ENCODE results near the gene SLC25A1.

SLC25A1 gene

GRCh38 chr22:19151329-19152191 is 27.0 kb downstream of the SLC25A1 start:
- H3K4me2 ChIP-seq (ENCODE audit: low read depth, low read length, poor library complexity, severe bottlenecking): no peak overlapping the region
- TF ChIP-seq, protein P1, sequence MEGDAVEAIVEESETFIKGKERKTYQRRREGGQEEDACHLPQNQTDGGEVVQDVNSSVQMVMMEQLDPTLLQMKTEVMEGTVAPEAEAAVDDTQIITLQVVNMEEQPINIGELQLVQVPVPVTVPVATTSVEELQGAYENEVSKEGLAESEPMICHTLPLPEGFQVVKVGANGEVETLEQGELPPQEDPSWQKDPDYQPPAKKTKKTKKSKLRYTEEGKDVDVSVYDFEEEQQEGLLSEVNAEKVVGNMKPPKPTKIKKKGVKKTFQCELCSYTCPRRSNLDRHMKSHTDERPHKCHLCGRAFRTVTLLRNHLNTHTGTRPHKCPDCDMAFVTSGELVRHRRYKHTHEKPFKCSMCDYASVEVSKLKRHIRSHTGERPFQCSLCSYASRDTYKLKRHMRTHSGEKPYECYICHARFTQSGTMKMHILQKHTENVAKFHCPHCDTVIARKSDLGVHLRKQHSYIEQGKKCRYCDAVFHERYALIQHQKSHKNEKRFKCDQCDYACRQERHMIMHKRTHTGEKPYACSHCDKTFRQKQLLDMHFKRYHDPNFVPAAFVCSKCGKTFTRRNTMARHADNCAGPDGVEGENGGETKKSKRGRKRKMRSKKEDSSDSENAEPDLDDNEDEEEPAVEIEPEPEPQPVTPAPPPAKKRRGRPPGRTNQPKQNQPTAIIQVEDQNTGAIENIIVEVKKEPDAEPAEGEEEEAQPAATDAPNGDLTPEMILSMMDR (conservative IDR thresholded peaks at IDR 0.05; ENCODE audit: low read length): no peak
- TF ChIP-seq EZH2phosphoT487 (IDR thresholded peaks at IDR 0.05; ENCODE audit: borderline replicate concordance): no peak
- no peaks in the 10 kb centered on the region for H3K79me2 ChIP-seq (ENCODE audit: insufficient read depth, low read length)
- H3K9ac ChIP-seq (ENCODE audit: low read depth, low read length, poor library complexity, severe bottlenecking): no peak overlapping the region
- H3K4me3 ChIP-seq (ENCODE audit: low read length, poor library complexity, severe bottlenecking): no peak overlapping the region
- H3K27me3 ChIP-seq (ENCODE audit: insufficient read depth, low read length, poor library complexity, severe bottlenecking): no peaks in the 10 kb centered on the region
- no peaks in the 10 kb centered on the region for H4K20me1 ChIP-seq (ENCODE audit: insufficient read depth, low read length, poor library complexity, severe bottlenecking)
- no peaks in the 10 kb centered on the region for H3K9me2 ChIP-seq (replicated peaks; ENCODE audit: low read depth, low read length)
- peaks cover 4% of the 10 kb centered on the region for H3K4me1 ChIP-seq (ENCODE audit: insufficient read depth, low read length, poor library complexity, severe bottlenecking)
- no peak overlapping the region for H2AFZ ChIP-seq (ENCODE audit: low read length)
- H3F3A ChIP-seq (ENCODE audit: low read depth): no peaks in the 10 kb centered on the region
- no peaks in the 10 kb centered on the region for H3K9me3 ChIP-seq (ENCODE audit: insufficient read depth, low read depth, low read length)
- H3K36me3 ChIP-seq (ENCODE audit: insufficient read depth, low read length): no peaks in the 10 kb centered on the region

GRCh38 chr22:19150482-19151328 is 27.8 kb downstream of the SLC25A1 start:
- no peak for TF ChIP-seq EZH2phosphoT487 (IDR thresholded peaks at IDR 0.05; ENCODE audit: borderline replicate concordance)
- TF ChIP-seq, protein P1 (conservative IDR thresholded peaks at IDR 0.05; ENCODE audit: low read length): no peak
- Histone ChIP-seq H3K4me1 (ENCODE audit: insufficient read depth, low read length, poor library complexity, severe bottlenecking) (peaks cover 4% of the 10 kb centered on the region), H4K20me1 (ENCODE audit: insufficient read depth, low read length, poor library complexity, severe bottlenecking) (no peaks in the 10 kb centered on the region), H3K9ac (ENCODE audit: low read depth, low read length, poor library complexity, severe bottlenecking) (no peak overlapping the region), H3K9me3 (ENCODE audit: insufficient read depth, low read depth, low read length) (no peaks in the 10 kb centered on the region), H3F3A (ENCODE audit: low read depth) (no peaks in the 10 kb centered on the region), H3K27me3 (ENCODE audit: insufficient read depth, low read length, poor library complexity, severe bottlenecking) (no peaks in the 10 kb centered on the region), H3K79me2 (ENCODE audit: insufficient read depth, low read length) (no peaks in the 10 kb centered on the region), H3K4me3 (ENCODE audit: low read length, poor library complexity, severe bottlenecking) (no peak overlapping the region), H3K9me2 (replicated peaks; ENCODE audit: low read depth, low read length) (no peaks in the 10 kb centered on the region), H3K36me3 (ENCODE audit: insufficient read depth, low read length) (no peaks in the 10 kb centered on the region), H2AFZ (ENCODE audit: low read length) (no peak overlapping the region), H3K4me2 (ENCODE audit: low read depth, low read length, poor library complexity, severe bottlenecking) (no peak overlapping the region)

- Histone ChIP-seq H3K9me2 (replicated peaks; ENCODE audit: low read depth, low read length) (no peaks in the 10 kb centered on the region), H2AFZ (ENCODE audit: low read length) (no peak within 1 kb of the TSS), H4K20me1 (ENCODE audit: insufficient read depth, low read length, poor library complexity, severe bottlenecking) (no peaks in the 10 kb centered on the region), H3K36me3 (ENCODE audit: insufficient read depth, low read length) (no peaks in the 10 kb centered on the region), H3K4me2 (ENCODE audit: low read depth, low read length, poor library complexity, severe bottlenecking) (no peak within 1 kb of the TSS), H3F3A (ENCODE audit: low read depth) (no peaks in the 10 kb centered on the region), H3K4me1 (ENCODE audit: insufficient read depth, low read length, poor library complexity, severe bottlenecking) (peaks cover 4% of the 10 kb centered on the region), H3K79me2 (ENCODE audit: insufficient read depth, low read length) (no peaks in the 10 kb centered on the region), H3K9ac (ENCODE audit: low read depth, low read length, poor library complexity, severe bottlenecking) (no peak within 1 kb of the TSS), H3K27me3 (ENCODE audit: insufficient read depth, low read length, poor library complexity, severe bottlenecking) (no peaks in the 10 kb centered on the region), H3K9me3 (ENCODE audit: insufficient read depth, low read depth, low read length) (no peaks in the 10 kb centered on the region), H3K4me3 (ENCODE audit: low read length, poor library complexity, severe bottlenecking) (no peak within 1 kb of the TSS)
- TF ChIP-seq, protein P1 (conservative IDR thresholded peaks at IDR 0.05; ENCODE audit: low read length): no peak
- no peak for TF ChIP-seq EZH2phosphoT487 (IDR thresholded peaks at IDR 0.05; ENCODE audit: borderline replicate concordance)
Measured at GRCh38 chr22:19149991-19150390, 28.5 kb downstream of the SLC25A1 start, which contains the start of gene GSC2. Gene GSC2, minus strand, starts transcription at chr22:19150292. Its CDS starts 9 bp downstream, at chr22:19150283.

Data from Loucy (cell line).